ENCODE results near the gene PDZD4. TPM values are rescaled to one million over a fixed set of nuclear protein-coding genes. Genes with fewer than 3 reads are reported as not detected.

The PDZD4 gene, protein sequence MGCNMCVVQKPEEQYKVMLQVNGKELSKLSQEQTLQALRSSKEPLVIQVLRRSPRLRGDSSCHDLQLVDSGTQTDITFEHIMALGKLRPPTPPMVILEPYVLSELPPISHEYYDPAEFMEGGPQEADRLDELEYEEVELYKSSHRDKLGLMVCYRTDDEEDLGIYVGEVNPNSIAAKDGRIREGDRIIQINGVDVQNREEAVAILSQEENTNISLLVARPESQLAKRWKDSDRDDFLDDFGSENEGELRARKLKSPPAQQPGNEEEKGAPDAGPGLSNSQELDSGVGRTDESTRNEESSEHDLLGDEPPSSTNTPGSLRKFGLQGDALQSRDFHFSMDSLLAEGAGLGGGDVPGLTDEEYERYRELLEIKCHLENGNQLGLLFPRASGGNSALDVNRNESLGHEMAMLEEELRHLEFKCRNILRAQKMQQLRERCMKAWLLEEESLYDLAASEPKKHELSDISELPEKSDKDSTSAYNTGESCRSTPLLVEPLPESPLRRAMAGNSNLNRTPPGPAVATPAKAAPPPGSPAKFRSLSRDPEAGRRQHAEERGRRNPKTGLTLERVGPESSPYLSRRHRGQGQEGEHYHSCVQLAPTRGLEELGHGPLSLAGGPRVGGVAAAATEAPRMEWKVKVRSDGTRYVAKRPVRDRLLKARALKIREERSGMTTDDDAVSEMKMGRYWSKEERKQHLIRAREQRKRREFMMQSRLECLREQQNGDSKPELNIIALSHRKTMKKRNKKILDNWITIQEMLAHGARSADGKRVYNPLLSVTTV
- total RNA-seq: 0.14 and 0.18 TPM in 2 replicates

DNA sequence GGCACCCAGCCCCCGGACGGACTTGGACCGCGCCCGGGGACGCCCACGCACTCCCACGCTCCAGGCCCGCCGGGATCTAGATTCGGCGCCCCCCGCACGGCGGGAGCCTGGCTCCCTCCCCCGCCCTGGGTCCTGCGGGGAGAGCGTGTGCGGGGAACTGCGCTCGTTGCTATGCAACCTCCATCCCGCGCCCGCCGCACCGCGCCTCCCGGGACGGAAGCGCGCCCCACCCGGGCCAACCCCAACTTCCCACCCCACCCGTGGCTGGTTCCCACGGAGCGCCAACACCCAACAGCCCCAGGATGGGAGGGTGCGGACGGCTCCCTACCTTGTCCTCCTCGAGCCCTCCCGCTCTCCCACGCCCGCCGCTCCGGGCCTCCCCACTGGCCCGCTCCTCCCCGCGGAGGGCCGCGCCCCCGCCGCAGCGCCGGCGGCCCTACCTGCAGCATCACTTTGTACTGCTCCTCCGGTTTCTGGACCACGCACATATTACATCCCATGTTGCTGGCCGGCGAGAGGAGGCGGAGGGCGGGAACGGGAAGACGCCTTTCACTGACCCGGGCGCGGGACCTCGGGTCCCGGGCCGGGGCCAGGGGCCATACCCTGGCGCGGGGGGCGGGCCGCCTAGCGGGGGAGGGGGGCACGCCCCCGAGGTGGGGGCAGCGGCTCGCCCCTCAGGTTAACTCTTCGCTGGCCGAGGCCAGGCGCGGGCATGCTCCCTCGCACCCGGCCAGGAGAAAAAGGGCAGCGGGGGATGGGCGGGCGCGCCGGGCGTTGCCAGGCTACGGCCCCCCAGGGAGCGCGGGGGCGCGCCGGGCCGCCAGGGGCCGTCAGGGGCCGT is at the start of gene PDZD4:
PDZD4 (minus strand) TSS at position 746 of the 841 bp plus-strand sequence; CDS start at position 500, 246 bp downstream.

DNA sequence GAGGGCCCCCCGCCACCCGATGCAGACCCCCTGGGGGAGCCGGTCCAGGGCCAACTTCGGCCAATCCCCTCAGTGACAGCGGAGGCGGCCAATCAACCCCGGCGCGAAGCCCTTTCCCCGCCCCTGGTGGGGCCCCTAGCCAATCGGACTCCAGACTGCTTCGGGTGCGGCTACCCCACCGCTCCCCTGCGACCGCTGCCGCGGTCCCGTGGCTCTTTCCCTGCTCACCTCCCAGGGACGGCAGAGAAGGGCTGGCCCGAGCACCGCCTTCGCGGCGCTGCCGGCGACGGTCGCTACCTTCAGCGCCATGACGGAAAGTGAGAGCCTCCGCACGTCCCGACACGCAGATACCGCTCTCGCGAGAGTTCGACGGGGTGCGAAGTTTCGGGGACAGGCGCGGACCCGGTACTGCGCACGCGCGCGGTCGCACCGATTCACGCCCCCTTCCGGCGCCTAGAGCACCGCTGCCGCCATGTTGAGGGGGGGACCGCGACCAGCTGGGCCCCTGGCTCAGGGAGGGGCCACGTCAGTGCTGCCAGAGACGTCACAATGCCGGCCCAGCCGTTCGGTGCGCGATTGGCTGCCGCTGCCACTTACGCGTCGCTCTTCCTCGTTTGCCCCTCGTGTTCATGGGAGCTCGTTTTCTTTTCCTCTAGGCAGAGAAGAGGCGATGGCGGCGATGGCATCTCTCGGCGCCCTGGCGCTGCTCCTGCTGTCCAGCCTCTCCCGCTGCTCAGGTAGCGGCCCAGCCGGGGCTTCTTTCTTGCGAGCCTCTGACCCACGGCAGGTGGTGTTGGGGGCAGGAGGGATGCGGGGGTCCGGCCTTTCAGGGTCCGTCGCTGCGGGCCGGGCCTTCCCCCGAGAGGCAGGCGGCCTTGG is 36.1 kb downstream of the PDZD4 start, which contains the start of the genes IDH3G and SSR4:
IDH3G (minus strand) TSS at position 358 of the 879 bp plus-strand sequence; CDS start at position 309, 49 bp downstream.
SSR4 (plus strand) TSS at position 651 of the 879 bp plus-strand sequence; CDS start at position 671, 20 bp downstream.

DNA sequence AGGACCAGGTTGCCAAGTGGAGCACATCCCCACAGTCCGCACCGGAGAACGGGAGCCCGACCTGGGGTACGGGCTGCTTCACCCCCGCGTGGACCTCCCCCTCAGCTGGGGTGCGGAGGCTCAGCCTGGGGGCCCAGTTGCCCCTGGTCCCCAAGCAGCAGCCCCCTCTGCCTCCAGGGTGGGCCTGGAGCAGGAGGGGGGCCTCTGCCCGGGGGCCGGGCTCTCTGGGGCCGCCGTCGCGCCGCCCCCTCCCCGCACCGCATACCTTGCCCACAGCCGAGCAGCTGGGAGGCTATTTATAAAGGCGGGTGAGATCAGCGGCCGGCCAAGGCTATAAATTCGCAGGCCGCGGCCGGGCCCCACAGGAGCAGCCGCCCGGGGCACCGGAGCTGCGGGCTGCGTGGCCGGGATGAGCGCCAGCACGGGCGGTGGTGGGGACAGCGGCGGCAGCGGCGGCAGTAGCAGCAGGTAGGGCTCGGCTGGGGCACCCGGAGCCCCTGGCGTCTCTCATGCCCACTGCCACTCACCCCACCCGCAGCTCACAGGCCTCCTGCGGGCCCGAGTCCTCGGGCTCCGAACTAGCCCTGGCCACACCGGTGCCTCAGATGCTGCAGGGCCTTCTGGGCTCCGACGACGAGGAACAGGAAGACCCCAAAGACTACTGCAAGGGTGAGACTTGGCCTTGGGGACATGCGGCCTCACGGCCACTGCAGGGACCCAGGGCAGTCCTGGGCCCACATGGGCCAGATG is 49.5 kb downstream of the PDZD4 start, which contains the start of gene SRPK3:
SRPK3 (plus strand) TSS at position 364 of the 750 bp plus-strand sequence; CDS start at position 410, 46 bp downstream.

DNA sequence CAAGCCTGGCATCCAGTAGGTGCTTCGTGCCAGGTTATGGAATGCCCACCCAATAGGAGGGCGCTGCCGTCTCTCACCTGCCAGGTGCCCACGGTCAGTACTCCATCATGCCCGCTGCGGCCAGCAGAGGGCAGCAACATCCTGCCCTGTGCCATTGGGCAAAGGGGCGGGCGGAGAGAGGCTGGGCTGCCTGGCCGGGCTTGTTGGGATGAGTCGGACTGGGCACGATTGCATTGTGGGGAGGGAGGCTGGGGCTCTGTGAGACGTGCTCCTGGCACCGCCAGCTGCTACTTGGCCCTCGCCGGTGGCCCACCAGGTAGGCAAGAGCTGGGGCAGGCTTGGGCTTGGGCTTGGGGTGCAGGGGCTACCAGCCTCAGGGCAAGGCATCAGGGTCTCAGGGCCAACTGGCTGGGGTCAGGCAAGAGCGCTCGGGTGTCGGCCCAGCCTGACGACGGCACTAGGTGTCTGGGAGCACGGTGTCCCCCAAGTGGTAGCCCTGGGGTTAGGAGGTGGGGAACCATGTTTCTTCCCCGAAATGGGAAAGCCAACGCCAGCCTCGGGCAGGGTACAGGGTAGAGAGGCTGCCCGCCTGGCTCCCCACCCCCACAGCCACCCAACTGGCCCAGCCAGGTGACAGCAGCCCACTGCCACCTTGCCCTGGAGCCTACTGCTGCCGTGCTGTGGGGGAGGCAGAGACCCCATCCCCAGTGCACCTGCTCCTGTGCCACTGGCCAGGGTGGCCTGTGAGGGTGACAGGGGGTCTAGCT is 66.2 kb downstream of the PDZD4 start, which contains the start of gene PLXNB3:
PLXNB3 (plus strand) TSS at position 261 of the 767 bp plus-strand sequence. CDS start 1,287 bp downstream, outside the sequence.

Other genes starting within 250 kb of the PDZD4 start
- 33.7 and 40.0 TPM in 2 replicates for gene CCNQ, start 231.4 kb downstream of the PDZD4 start, total RNA-seq
- gene DUSP9, start 183.3 kb downstream of the PDZD4 start, total RNA-seq: not detected in 2 replicates
- gene PNCK, start 156.7 kb downstream of the PDZD4 start, total RNA-seq: 0.14 and 0.74 TPM in 2 replicates
- 9.8 and 20.7 TPM in 2 replicates for gene SLC6A8, start 142.6 kb downstream of the PDZD4 start, total RNA-seq
- 133 and 217 TPM in 2 replicates for gene BCAP31, start 106.2 kb downstream of the PDZD4 start, total RNA-seq
- 7.3 and 11.2 TPM in 2 replicates for gene ABCD1, start 105.7 kb downstream of the PDZD4 start, total RNA-seq
- 1.3 and 3.9 TPM in 2 replicates for gene PLXNB3, start 66.3 kb downstream of the PDZD4 start, total RNA-seq
- 0.43 and 0.74 TPM in 2 replicates for gene SRPK3, start 49.5 kb downstream of the PDZD4 start, total RNA-seq
- gene IDH3G, start 36.2 kb downstream of the PDZD4 start, total RNA-seq: 47.7 and 52.5 TPM in 2 replicates
- 163 and 186 TPM in 2 replicates for gene SSR4, start 35.9 kb downstream of the PDZD4 start, total RNA-seq
- 0.28 TPM in 2 replicates for gene L1CAM, start 55.6 kb upstream of the PDZD4 start, total RNA-seq
- gene AVPR2, start 74.1 kb upstream of the PDZD4 start, total RNA-seq: not detected in 2 replicates
- gene ARHGAP4, start 95.7 kb upstream of the PDZD4 start, total RNA-seq: 1.1 and 1.3 TPM in 2 replicates
- 30.6 and 40.2 TPM in 2 replicates for gene NAA10, start 104.5 kb upstream of the PDZD4 start, total RNA-seq
- 2.0 and 2.6 TPM in 2 replicates for gene RENBP, start 114.1 kb upstream of the PDZD4 start, total RNA-seq
- gene HCFC1, start 141.3 kb upstream of the PDZD4 start, total RNA-seq: 7.4 and 9.2 TPM in 2 replicates
- gene TMEM187, start 142.2 kb upstream of the PDZD4 start, total RNA-seq: 6.4 and 8.2 TPM in 2 replicates
- 42.1 and 93.2 TPM in 2 replicates for gene IRAK1, start 189.4 kb upstream of the PDZD4 start, total RNA-seq